Stimulated activated CD4-positive, alpha-beta T cell treated with anti-CD3 and anti-CD28 coated beads, Interleukin-15, amount 100 ng/mL, for 1 hour (primary cell): ENCODE results near the gene POGLUT2.
A peak's percentile ranks its signal among the peaks of the same experiment; 100 is the strongest.
"Not testable (repeated sequence)": the region's sequence is repeated elsewhere in the genome, so short reads cannot be mapped to it uniquely, and the experiment has no call there.

Experiments used
- DNase-seq, 2 donors: peaks; one replicate each; pipeline ENCODE4 v3.0.0-alpha.2; 2020; ENCODE audit warnings: low read depth in 1 of 2, low spot score in 1 of 2

The POGLUT2 gene

GRCh38 chr13:102807699-102808098 lies 8.9 kb upstream of the POGLUT2 start:
- DNase-seq: no peak

- no peak for DNase-seq
Observed at GRCh38 chr13:102805680-102806079, 6.9 kb upstream of the POGLUT2 start.

- peak; percentile 67 to 78 for DNase-seq
Observed at GRCh38 chr13:102800145-102801041, 1.6 kb upstream of the POGLUT2 start.

GRCh38 chr13:102799426-102800144 lies 809 bp upstream of the POGLUT2 start:
- no peak for DNase-seq

- DNase-seq: no peak
Observed at GRCh38 chr13:102793611-102794355, 5.0 kb downstream of the POGLUT2 start.

- DNase-seq: no peak
Observed at GRCh38 chr13:102792396-102792795, 6.4 kb downstream of the POGLUT2 start.

- no peak for DNase-seq
Observed at GRCh38 chr13:102788683-102789082, 10.1 kb downstream of the POGLUT2 start.

GRCh38 chr13:102784483-102784882 lies 14.3 kb downstream of the POGLUT2 start:
- no peak for DNase-seq

GRCh38 chr13:102781591-102781990 lies 17.2 kb downstream of the POGLUT2 start:
- DNase-seq: no peak

GRCh38 chr13:102780656-102781055 lies 18.1 kb downstream of the POGLUT2 start:
- not testable (repeated sequence) for DNase-seq

- no peak for DNase-seq
Observed at GRCh38 chr13:102779436-102780159, 19.2 kb downstream of the POGLUT2 start.

GRCh38 chr13:102777736-102778135 lies 21.0 kb downstream of the POGLUT2 start:
- no peak for DNase-seq

- DNase-seq: no peak
Observed at GRCh38 chr13:102776271-102776670, 22.5 kb downstream of the POGLUT2 start.

- no peak for DNase-seq
Observed at GRCh38 chr13:102774591-102775520, 23.9 kb downstream of the POGLUT2 start.

- DNase-seq: no peak
Observed at GRCh38 chr13:102774214-102774568, 24.6 kb downstream of the POGLUT2 start.

GRCh38 chr13:102773441-102774213 lies 25.1 kb downstream of the POGLUT2 start, which contains the start of gene TEX30:
TSS of gene TEX30 (minus strand) at chr13:102773786. CDS start at chr13:102770026, 3,760 bp downstream.
- DNase-seq: peak; percentile 80 to 83

- no peak for DNase-seq
Observed at GRCh38 chr13:102772042-102772425, 26.7 kb downstream of the POGLUT2 start.

- no peak for DNase-seq
Observed at GRCh38 chr13:102771298-102772041, 27.3 kb downstream of the POGLUT2 start.
